Left forelimb (tissue), 1 donor: ENCODE measurements around the gene CCL2.
"Not testable (repeated sequence)": the region's sequence is repeated elsewhere in the genome, so short reads cannot be mapped to it uniquely, and the experiment has no call there.

Experiments used
- DNase-seq: peaks from one replicate; pipeline ENCODE4 v3.0.0-alpha.2; 2018; ENCODE audit warnings: low spot score

CCL2 gene

GRCh38 chr17:34254651-34255380 is at the start of gene CCL2:
CCL2 (plus strand) TSS chr17:34255285; CDS start chr17:34255350, 65 bp downstream.
- peak; percentile 84 for DNase-seq

- DNase-seq, result no peak
These were observed 49.7 kb upstream of the CCL2 start for GRCh38 chr17:34205401-34205800.

- DNase-seq, result no peak
These were observed 48.5 kb upstream of the CCL2 start for GRCh38 chr17:34206569-34206968.

GRCh38 chr17:34207572-34207971 is 47.5 kb upstream of the CCL2 start:
- no peak for DNase-seq

- no peak for DNase-seq
These were observed 36.3 kb upstream of the CCL2 start for GRCh38 chr17:34218748-34219147.

- DNase-seq, result no peak
These were observed 35.7 kb upstream of the CCL2 start for GRCh38 chr17:34219405-34219804.

- DNase-seq, result no peak
These were observed 34.9 kb upstream of the CCL2 start for GRCh38 chr17:34220045-34220751.

- no peak for DNase-seq
These were observed 34.2 kb upstream of the CCL2 start for GRCh38 chr17:34220752-34221395.

- DNase-seq, result no peak
These were observed 33.7 kb upstream of the CCL2 start for GRCh38 chr17:34221411-34221810.

GRCh38 chr17:34222722-34223497 is 32.2 kb upstream of the CCL2 start:
- no peak for DNase-seq

- no peak for DNase-seq
These were observed 30.0 kb upstream of the CCL2 start for GRCh38 chr17:34225046-34225445.

GRCh38 chr17:34226011-34226743 is 28.9 kb upstream of the CCL2 start:
- DNase-seq, result no peak

GRCh38 chr17:34226744-34227034 is 28.4 kb upstream of the CCL2 start:
- no peak for DNase-seq

GRCh38 chr17:34227293-34227692 is 27.8 kb upstream of the CCL2 start:
- DNase-seq, result not testable (repeated sequence)

- no peak for DNase-seq
These were observed 27.4 kb upstream of the CCL2 start for GRCh38 chr17:34227707-34228106.

GRCh38 chr17:34228781-34229180 is 26.3 kb upstream of the CCL2 start:
- DNase-seq, result no peak

GRCh38 chr17:34230342-34230741 is 24.7 kb upstream of the CCL2 start:
- no peak for DNase-seq

GRCh38 chr17:34234616-34235015 is 20.5 kb upstream of the CCL2 start:
- no peak for DNase-seq

- peak; percentile 80 for DNase-seq
These were observed 19.6 kb upstream of the CCL2 start for GRCh38 chr17:34235389-34236028.

GRCh38 chr17:34236281-34236892 is 18.7 kb upstream of the CCL2 start:
- no peak for DNase-seq

GRCh38 chr17:34237458-34237857 is 17.6 kb upstream of the CCL2 start:
- no peak for DNase-seq
